ENCODE results near the gene MYO9B.
A peak's percentile ranks its signal among the peaks of the same experiment; 100 is the strongest.
"Not testable (repeated sequence)": the region's sequence is repeated elsewhere in the genome, so short reads cannot be mapped to it uniquely, and the experiment has no call there.

The MYO9B gene

GRCh38 chr19:17145546-17146497 is 70.2 kb downstream of the MYO9B start:
- no peak for DNase-seq

- DNase-seq, result no peak
These were observed 72.6 kb downstream of the MYO9B start for GRCh38 chr19:17148130-17148529.

GRCh38 chr19:17149393-17150135 is 74.0 kb downstream of the MYO9B start:
- DNase-seq, result peak in 1 of 3 donors; percentile 26

- no peak for DNase-seq
These were observed 78.4 kb downstream of the MYO9B start for GRCh38 chr19:17153996-17154395.

GRCh38 chr19:17155251-17155650 is 79.7 kb downstream of the MYO9B start:
- DNase-seq, result no peak

- no peak for DNase-seq
These were observed 80.8 kb downstream of the MYO9B start for GRCh38 chr19:17156296-17156946.

GRCh38 chr19:17156947-17157302 is 81.3 kb downstream of the MYO9B start:
- DNase-seq, result peak; percentile 74 to 81 (median 76)

GRCh38 chr19:17158584-17158983 is 83.0 kb downstream of the MYO9B start:
- no peak for DNase-seq

- DNase-seq, result no peak
These were observed 84.2 kb downstream of the MYO9B start for GRCh38 chr19:17159466-17160393.

- no peak for DNase-seq
These were observed 85.3 kb downstream of the MYO9B start for GRCh38 chr19:17160908-17161307.

- not testable (repeated sequence) for DNase-seq
These were observed 86.6 kb downstream of the MYO9B start for GRCh38 chr19:17162131-17162530.

GRCh38 chr19:17162580-17162979 is 87.0 kb downstream of the MYO9B start:
- DNase-seq, result no peak

GRCh38 chr19:17163652-17164051 is 88.1 kb downstream of the MYO9B start:
- no peak for DNase-seq

GRCh38 chr19:17164639-17165038 is 89.1 kb downstream of the MYO9B start:
- no peak for DNase-seq

GRCh38 chr19:17165715-17166114 is 90.1 kb downstream of the MYO9B start:
- DNase-seq, result no peak

- peak; percentile 79 to 88 (median 85) for DNase-seq
These were observed 95.1 kb downstream of the MYO9B start for GRCh38 chr19:17170538-17171297.

- DNase-seq, result no peak
These were observed 96.3 kb downstream of the MYO9B start for GRCh38 chr19:17171874-17172273.

- DNase-seq, result no peak
These were observed 97.2 kb downstream of the MYO9B start for GRCh38 chr19:17172624-17173345.

GRCh38 chr19:17178291-17178690 is 102.7 kb downstream of the MYO9B start:
- no peak for DNase-seq

GRCh38 chr19:17180997-17181702 is 105.6 kb downstream of the MYO9B start:
- DNase-seq, result no peak

All from suppressor macrophage treated with lipopolysaccharide for 1 hour (primary cell).